Gastroesophageal sphincter (tissue), 4 donors: Measurements from ENCODE around the gene MEMO1. TPM values are rescaled to one million over a fixed set of nuclear protein-coding genes. Genes with fewer than 3 reads are reported as not detected.

ENCODE experiments used
- ATAC-seq: fragments of 150-250 bp; one replicate; pipeline ENCODE4 v1.9.1; 2016; ENCODE audit warnings: mild to moderate bottlenecking, moderate library complexity
- H3K27ac ChIP-seq, 4 donors: fragments of 200-600 bp; sonication (generic) in 3 of 4; 1 replicate in 3 of 4; 2 replicates in 1 of 4; pipeline ENCODE4 v1.5.1; 2016 to 2019
- H3K27me3 ChIP-seq: fragments of 200-600 bp; sonication (generic); one replicate; pipeline ENCODE4 v1.5.1; 2019
- H3K36me3 ChIP-seq, 2 donors: fragments of 200-600 bp; sonication (generic); one replicate each; pipeline ENCODE4 v1.5.1; 2019; ENCODE audit warnings: control low read depth in 1 of 2
- H3K4me1 ChIP-seq, 3 donors: fragments of 200-600 bp; sonication (generic); 1 replicate in 2 of 3; 2 replicates in 1 of 3; pipeline ENCODE4 v1.5.1; 2016 to 2019; ENCODE audit warnings: control low read depth in 2 of 3
- H3K4me3 ChIP-seq, 2 donors: fragments of 200-600 bp; sonication (generic); one replicate each; pipeline ENCODE4 v1.5.1; 2019; ENCODE audit warnings: mild to moderate bottlenecking in 1 of 2, moderate library complexity in 1 of 2
- H3K9me3 ChIP-seq, 3 donors: fragments of 200-600 bp; sonication (generic); one replicate each; pipeline ENCODE4 v1.5.1; 2017 to 2019; ENCODE audit warnings: control low read depth in 2 of 3
- CTCF ChIP-seq, 4 experiments: fragments of 200-600 bp in 2 of 4; fragments of 450-650 bp in 2 of 4; sonication (generic) in 1 of 4; IDR thresholded peaks; one replicate each; pipeline ENCODE4 v1.5.1; 2017 to 2019; ENCODE audit warnings: antibody characterized with exemption in 4 of 4, mild to moderate bottlenecking in 2 of 4, moderate library complexity in 2 of 4
- EP300 ChIP-seq: sonication (generic); formaldehyde crosslinking; IDR thresholded peaks from one replicate; pipeline ENCODE4 v1.6.1; 2017; ENCODE audit warnings: antibody characterized with exemption, mild to moderate bottlenecking
- POLR2A ChIP-seq, 2 donors: fragments of 450-650 bp; IDR thresholded peaks; one replicate each; pipeline ENCODE4 v1.6.1; 2017; ENCODE audit warnings: antibody characterized with exemption in 2 of 2, mild to moderate bottlenecking in 2 of 2, moderate library complexity in 1 of 2
- POLR2AphosphoS5 ChIP-seq: sonication (generic); formaldehyde crosslinking; IDR thresholded peaks from one replicate; pipeline ENCODE4 v1.6.1; 2017; ENCODE audit warnings: antibody characterized with exemption
- WGBS, 2 donors: methylation state at CpG; one replicate each; pipeline ENCODE4 v1.1.5; 2018; ENCODE audit warnings: low coverage in 1 of 2; 5-methylcytosine and 5-hydroxymethylcytosine counted together
- total RNA-seq, 4 donors: library from RNA; depleted of rRNA; stranded (reverse); fragments of >200 nt; gene quantifications; one replicate each; pipeline ENCODE4 v1.1.0, GENCODE V29; 2016

Gene MEMO1
- total RNA-seq, 4 donors from 2014 or later: 24.4 to 42.2 (median 30.9) TPM

- H3K9me3 ChIP-seq: no peaks in the 10 kb centered on the region
- ATAC-seq: no peak
- no peaks in the 10 kb centered on the region for H3K4me1 ChIP-seq
- WGBS, 2 donors: 75 to 90% methylated on average over 2 to 3 of the region's 3 CpGs
- no peaks in the 10 kb centered on the region for H3K36me3 ChIP-seq
- H3K4me3 ChIP-seq: no peak overlapping the region
- H3K27me3 ChIP-seq: no peaks in the 10 kb centered on the region
- no peak overlapping the region for H3K27ac ChIP-seq
- TF ChIP-seq POLR2A (IDR thresholded peaks at IDR 0.05) (no peak), CTCF (IDR thresholded peaks at IDR 0.05) (no peak), EP300 (no peak), POLR2AphosphoS5 (no peak)
Observed at GRCh38 chr2:31997653-31998052, 13.2 kb downstream of the MEMO1 start.

GRCh38 chr2:31996571-31997150 is 14.1 kb downstream of the MEMO1 start:
- 74 to 94% methylated on average over 2 of the region's 6 CpGs for WGBS, 2 donors
- H3K9me3 ChIP-seq: no peaks in the 10 kb centered on the region
- no peak overlapping the region for H3K27ac ChIP-seq
- no peak overlapping the region for H3K4me3 ChIP-seq
- TF ChIP-seq EP300 (no peak), POLR2AphosphoS5 (no peak), POLR2A (IDR thresholded peaks at IDR 0.05) (no peak), CTCF (IDR thresholded peaks at IDR 0.05) (no peak)
- H3K4me1 ChIP-seq: no peaks in the 10 kb centered on the region
- no peaks in the 10 kb centered on the region for H3K36me3 ChIP-seq
- no peaks in the 10 kb centered on the region for H3K27me3 ChIP-seq
- no peak for ATAC-seq

- Histone ChIP-seq H3K27ac (no peak overlapping the region), H3K4me3 (no peak overlapping the region), H3K36me3 (no peaks in the 10 kb centered on the region), H3K27me3 (no peaks in the 10 kb centered on the region), H3K4me1 (peaks cover 0 to 3% (median 0%) of the 10 kb centered on the region in 3 donors), H3K9me3 (no peaks in the 10 kb centered on the region)
- 42 to 93% methylated on average over 2 to 4 of the region's 4 CpGs for WGBS, 2 donors
- TF ChIP-seq CTCF (IDR thresholded peaks at IDR 0.05): no peak
- no peak for ATAC-seq
Observed at GRCh38 chr2:31992934-31993333, 17.9 kb downstream of the MEMO1 start.

- TF ChIP-seq EP300 (no peak), CTCF (IDR thresholded peaks at IDR 0.05) (no peak), POLR2AphosphoS5 (no peak), POLR2A (IDR thresholded peaks at IDR 0.05) (no peak)
- H3K27ac ChIP-seq: no peak overlapping the region
- no peaks in the 10 kb centered on the region for H3K27me3 ChIP-seq
- peaks cover 0 to 10% (median 0%) of the 10 kb centered on the region in 3 donors for H3K4me1 ChIP-seq
- no peaks in the 10 kb centered on the region for H3K36me3 ChIP-seq
- WGBS, 2 donors: 98 to 100% methylated on average over 1 to 3 of the region's 3 CpGs
- H3K9me3 ChIP-seq: no peaks in the 10 kb centered on the region
- H3K4me3 ChIP-seq: no peak overlapping the region
- ATAC-seq: no peak
Observed at GRCh38 chr2:31992025-31992579, 18.7 kb downstream of the MEMO1 start.

GRCh38 chr2:31989946-31990345 is 20.9 kb downstream of the MEMO1 start:
- TF ChIP-seq POLR2AphosphoS5 (no peak), POLR2A (IDR thresholded peaks at IDR 0.05) (no peak), EP300 (no peak), CTCF (IDR thresholded peaks at IDR 0.05) (no peak)
- no peak overlapping the region for H3K27ac ChIP-seq
- no peak for ATAC-seq
- peaks cover 0 to 13% (median 0%) of the 10 kb centered on the region in 3 donors for H3K4me1 ChIP-seq
- H3K9me3 ChIP-seq: no peaks in the 10 kb centered on the region
- no peaks in the 10 kb centered on the region for H3K27me3 ChIP-seq
- H3K4me3 ChIP-seq: no peak overlapping the region
- WGBS, 2 donors: 85 to 91% methylated on average over 3 to 4 of the region's 4 CpGs
- H3K36me3 ChIP-seq: no peaks in the 10 kb centered on the region
